Measurements from ENCODE around the gene FUBP3.

FUBP3 gene

GRCh38 chr9:130578865-130579737 is at the start of gene FUBP3:
FUBP3 (plus strand) TSS chr9:130579577; CDS start chr9:130579681, 104 bp downstream.
- peak; percentile 96 for DNase-seq

- no peak for DNase-seq
Observed at GRCh38 chr9:130530938-130531337, 48.4 kb upstream of the FUBP3 start.

GRCh38 chr9:130531670-130532069 is 47.7 kb upstream of the FUBP3 start:
- no peak for DNase-seq

- no peak for DNase-seq
Observed at GRCh38 chr9:130532426-130533080, 46.8 kb upstream of the FUBP3 start.

- no peak for DNase-seq
Observed at GRCh38 chr9:130535818-130536521, 43.4 kb upstream of the FUBP3 start.

GRCh38 chr9:130536701-130537107 is 42.7 kb upstream of the FUBP3 start:
- DNase-seq, result no peak

GRCh38 chr9:130537346-130538050 is 41.9 kb upstream of the FUBP3 start:
- no peak for DNase-seq

GRCh38 chr9:130539420-130540223 is 39.8 kb upstream of the FUBP3 start:
- no peak for DNase-seq

GRCh38 chr9:130541533-130541932 is 37.8 kb upstream of the FUBP3 start:
- DNase-seq, result no peak

- no peak for DNase-seq
Observed at GRCh38 chr9:130542038-130542437, 37.3 kb upstream of the FUBP3 start.

GRCh38 chr9:130542457-130543228 is 36.7 kb upstream of the FUBP3 start:
- DNase-seq, result no peak

- no peak for DNase-seq
Observed at GRCh38 chr9:130543368-130543767, 36.0 kb upstream of the FUBP3 start.

GRCh38 chr9:130543859-130544258 is 35.5 kb upstream of the FUBP3 start:
- no peak for DNase-seq

GRCh38 chr9:130544364-130544763 is 35.0 kb upstream of the FUBP3 start:
- DNase-seq, result no peak

- no peak for DNase-seq
Observed at GRCh38 chr9:130548103-130548502, 31.3 kb upstream of the FUBP3 start.

GRCh38 chr9:130549093-130549735 is 30.2 kb upstream of the FUBP3 start:
- no peak for DNase-seq

GRCh38 chr9:130554606-130555005 is 24.8 kb upstream of the FUBP3 start:
- no peak for DNase-seq

- DNase-seq, result no peak
Observed at GRCh38 chr9:130555061-130555460, 24.3 kb upstream of the FUBP3 start.

- DNase-seq, result no peak
Observed at GRCh38 chr9:130555968-130556367, 23.4 kb upstream of the FUBP3 start.

- DNase-seq, result no peak
Observed at GRCh38 chr9:130556396-130557076, 22.8 kb upstream of the FUBP3 start.

All from activated CD8-positive, alpha-beta memory T cell treated with anti-CD3 and anti-CD28 coated beads for 24 hours (primary cell).